SK-N-SH (cell line): ENCODE data around the gene MAD1L1. TPM values are rescaled to one million over a fixed set of nuclear protein-coding genes. Genes with fewer than 3 reads are reported as not detected.
A peak's percentile ranks its signal among the peaks of the same experiment; 100 is the strongest.

Experiments used
- CTCF ChIA-PET: fragments of 300-600, 350-600 bp; formaldehyde crosslinking; extraction: SDS; loops from one replicate; lab custom pipeline; 2021; lab: Yijun Ruan, JAX
- POLR2A ChIA-PET: fragments of 350-600 bp; sonication (Branson Sonifier 250); formaldehyde crosslinking; extraction: SDS; loops from one replicate; lab custom pipeline; 2020; ENCODE audit warnings: antibody characterized with exemption, inconsistent platforms; lab: Yijun Ruan, JAX
- DNase-seq: peaks from one replicate; pipeline ENCODE4 v3.0.0; 2012
- H2AFZ ChIP-seq: fragments of 200-600 bp; sonication (generic); 2 replicates; pipeline ENCODE4 v1.8.1; 2016; ENCODE audit warnings: antibody characterized with exemption, mild to moderate bottlenecking, low read depth
- H3F3A ChIP-seq: fragments of 200-600 bp; sonication (generic); replicated peaks from 2 replicates; pipeline ENCODE3; 2016; ENCODE audit warnings: antibody characterized with exemption, mild to moderate bottlenecking; ENCODE audit not compliant: insufficient read depth
- H3K27ac ChIP-seq, 2 experiments: fragments of 200-500 bp in 1 of 2; fragments of 200-600 bp in 1 of 2; sonication (Bioruptor generic) in 1 of 2; sonication (generic), shearing (Covaris generic) in 1 of 2; 2 replicates each; pipeline versions ENCODE4 v1.5.1 to v1.6.1; 2014 to 2016; ENCODE audit warnings: low read depth in 2 of 2, inconsistent platforms in 1 of 2, low read length in 1 of 2, mild to moderate bottlenecking in 1 of 2, mixed read lengths in 1 of 2
- H3K27me3 ChIP-seq: fragments of 200-600 bp; sonication (generic), shearing (Covaris generic); 2 replicates; pipeline ENCODE4 v1.6.1; 2016; ENCODE audit warnings: mixed run types; ENCODE audit not compliant: insufficient read depth
- H3K36me3 ChIP-seq, 2 experiments: fragments of 200-500 bp in 1 of 2; fragments of 200-600 bp in 1 of 2; sonication (Bioruptor generic) in 1 of 2; sonication (generic) in 1 of 2; replicated peaks in 1 of 2; 2 replicates each; pipeline versions ENCODE3 to v1.5.1; 2014 to 2016; ENCODE audit warnings: low read length in 1 of 2, mild to moderate bottlenecking in 1 of 2; ENCODE audit not compliant: insufficient read depth in 2 of 2, control insufficient read depth in 1 of 2
- H3K4me1 ChIP-seq, 2 experiments: fragments of 200-500 bp in 1 of 2; fragments of 200-600 bp in 1 of 2; sonication (Bioruptor generic) in 1 of 2; sonication (generic), shearing (Covaris generic) in 1 of 2; 2 replicates each; pipeline versions ENCODE4 v1.5.1 to v1.6.1; 2014 to 2016; ENCODE audit warnings: low read depth in 1 of 2, low read length in 1 of 2, mixed run types in 1 of 2; ENCODE audit not compliant: insufficient read depth in 2 of 2, control insufficient read depth in 1 of 2
- H3K4me2 ChIP-seq: fragments of 200-600 bp; sonication (generic), shearing (Covaris generic); 2 replicates; pipeline ENCODE4 v1.6.1; 2017; ENCODE audit warnings: mixed run types
- H3K4me3 ChIP-seq, 2 experiments: fragments of 200-500 bp in 1 of 2; fragments of 200-600 bp in 1 of 2; sonication (Bioruptor generic) in 1 of 2; sonication (generic), shearing (Covaris generic) in 1 of 2; 2 replicates each; pipeline versions ENCODE4 v1.5.1 to v1.8.1; 2014 to 2016; ENCODE audit warnings: low read depth in 2 of 2, inconsistent platforms in 1 of 2, low read length in 1 of 2, mild to moderate bottlenecking in 1 of 2, mixed read lengths in 1 of 2, moderate library complexity in 1 of 2
- H3K79me2 ChIP-seq: fragments of 200-600 bp; sonication (generic); 2 replicates; pipeline ENCODE4 v1.8.1; 2017; ENCODE audit warnings: mild to moderate bottlenecking; ENCODE audit not compliant: insufficient read depth
- H3K9ac ChIP-seq: fragments of 200-600 bp; sonication (generic); 2 replicates; pipeline ENCODE4 v1.6.1; 2017; ENCODE audit warnings: mixed run types
- H3K9me2 ChIP-seq: fragments of 200-600 bp; sonication (generic); 2 replicates; pipeline ENCODE4 v1.6.1; 2017; ENCODE audit warnings: mixed run types
- H3K9me3 ChIP-seq: fragments of 200-600 bp; sonication (generic); 2 replicates; pipeline ENCODE4 v1.6.1; 2017; ENCODE audit warnings: mixed run types, mild to moderate bottlenecking, moderate library complexity
- H4K20me1 ChIP-seq: fragments of 200-600 bp; sonication (generic); 2 replicates; pipeline ENCODE4 v1.6.1; 2017; ENCODE audit warnings: mild to moderate bottlenecking, mixed run types; ENCODE audit not compliant: insufficient read depth
- CHD2 ChIP-seq: fragments of 150-350 bp; IDR thresholded peaks from 2 replicates; pipeline ENCODE4 v1.6.1; 2018; ENCODE audit warnings: low read length; ENCODE audit not compliant: partially characterized antibody
- EP300 ChIP-seq, 2 experiments: IDR thresholded peaks; 2 replicates each; pipeline versions ENCODE4 v1.4.0 to v1.6.1; 2012; ENCODE audit warnings: borderline replicate concordance in 1 of 2, low read depth in 1 of 2, low read length in 1 of 2
- FOXJ3 ChIP-seq: sonication (generic); formaldehyde crosslinking; IDR thresholded peaks from 2 replicates; pipeline ENCODE4 v1.5.1; 2020; ENCODE audit warnings: mild to moderate bottlenecking, missing genetic modification reagents
- GATA2 ChIP-seq: sonication (generic); formaldehyde crosslinking; IDR thresholded peaks from 2 replicates; pipeline ENCODE4 v1.5.0; 2020; ENCODE audit warnings: mild to moderate bottlenecking, missing genetic modification reagents
- MEF2A ChIP-seq: IDR thresholded peaks from 2 replicates; pipeline ENCODE4 v1.4.0; 2012; ENCODE audit warnings: low read depth, borderline replicate concordance
- MXI1 ChIP-seq: IDR thresholded peaks from 2 replicates; pipeline ENCODE4 v1.6.1; 2012; ENCODE audit warnings: mild to moderate bottlenecking, low read depth, low read length, improper control_type of control experiment
- NRF1 ChIP-seq: IDR thresholded peaks from 2 replicates; pipeline ENCODE4 v1.6.1; 2012; ENCODE audit warnings: low read depth, mild to moderate bottlenecking, low read length
- POLR2AphosphoS5 ChIP-seq: IDR thresholded peaks from 2 replicates; pipeline ENCODE4 v1.6.1; 2012; ENCODE audit warnings: low read depth, low read length
- SIN3A ChIP-seq: IDR thresholded peaks from 2 replicates; pipeline ENCODE4 v1.6.1; 2012; ENCODE audit warnings: low read depth, mild to moderate bottlenecking, low read length, moderate library complexity, borderline replicate concordance
- TAF1 ChIP-seq: IDR thresholded peaks from 2 replicates; pipeline ENCODE4 v1.6.1; 2012; ENCODE audit warnings: low read depth, mild to moderate bottlenecking, low read length, moderate library complexity, borderline replicate concordance
- TCF12 ChIP-seq: IDR thresholded peaks from 2 replicates; pipeline ENCODE4 v1.4.0; 2012
- YY1 ChIP-seq: IDR thresholded peaks from 2 replicates; pipeline ENCODE4 v1.4.0; 2012; ENCODE audit warnings: low read depth, mild to moderate bottlenecking
- WGBS: methylation state at CpG from one replicate; pipeline ENCODE4 v1.1.6; 2017; ENCODE audit warnings: low lambda C conversion rate; 5-methylcytosine and 5-hydroxymethylcytosine counted together
- polyA plus RNA-seq, 3 experiments: library from polyadenylated mRNA; depleted of rRNA; stranded (reverse); fragments of >200 nt; gene quantifications; 2 replicates each; pipeline ENCODE4 v1.2.3, GENCODE V29; 2012
- TF ChIP-seq, protein P1 (sequence below): IDR thresholded peaks from 2 replicates; pipeline ENCODE4 v1.6.1; 2012; ENCODE audit warnings: mild to moderate bottlenecking, low read depth, low read length, moderate library complexity
- TF ChIP-seq, protein P2 (sequence below): IDR thresholded peaks from 2 replicates; pipeline ENCODE4 v1.4.0; 2012; ENCODE audit warnings: low read depth, borderline replicate concordance
- TF ChIP-seq, protein P3 (sequence below): fragments of 200-600 bp; sonication (generic); IDR thresholded peaks from 2 replicates; pipeline ENCODE4 v1.6.1; 2017; ENCODE audit warnings: antibody characterized with exemption, mild to moderate bottlenecking, moderate library complexity
- TF ChIP-seq, protein P4 (sequence below): fragments of 150-350 bp; IDR thresholded peaks from 2 replicates; pipeline ENCODE4 v1.6.1; 2016; ENCODE audit warnings: mild to moderate bottlenecking, low read depth, low read length
- TF ChIP-seq, protein P5 (sequence below): IDR thresholded peaks from 2 replicates; pipeline ENCODE4; 2012
- TF ChIP-seq, protein P6 (sequence below): fragments of 150-350 bp; IDR thresholded peaks from 2 replicates; pipeline ENCODE4 v1.6.1; 2017; ENCODE audit warnings: antibody characterized with exemption, low read length, low read depth, borderline replicate concordance

The MAD1L1 gene
- 28.7 and 46.2 TPM in 2 replicates for polyA plus RNA-seq (2012; rRNA removed)
- polyA plus RNA-seq (2012; cell fraction: cytosol; rRNA removed), result 20.4 and 23.6 TPM in 2 replicates
- 29.9 and 64.7 TPM in 2 replicates for polyA plus RNA-seq (2012; cell fraction: nucleus; rRNA removed)

DNA sequence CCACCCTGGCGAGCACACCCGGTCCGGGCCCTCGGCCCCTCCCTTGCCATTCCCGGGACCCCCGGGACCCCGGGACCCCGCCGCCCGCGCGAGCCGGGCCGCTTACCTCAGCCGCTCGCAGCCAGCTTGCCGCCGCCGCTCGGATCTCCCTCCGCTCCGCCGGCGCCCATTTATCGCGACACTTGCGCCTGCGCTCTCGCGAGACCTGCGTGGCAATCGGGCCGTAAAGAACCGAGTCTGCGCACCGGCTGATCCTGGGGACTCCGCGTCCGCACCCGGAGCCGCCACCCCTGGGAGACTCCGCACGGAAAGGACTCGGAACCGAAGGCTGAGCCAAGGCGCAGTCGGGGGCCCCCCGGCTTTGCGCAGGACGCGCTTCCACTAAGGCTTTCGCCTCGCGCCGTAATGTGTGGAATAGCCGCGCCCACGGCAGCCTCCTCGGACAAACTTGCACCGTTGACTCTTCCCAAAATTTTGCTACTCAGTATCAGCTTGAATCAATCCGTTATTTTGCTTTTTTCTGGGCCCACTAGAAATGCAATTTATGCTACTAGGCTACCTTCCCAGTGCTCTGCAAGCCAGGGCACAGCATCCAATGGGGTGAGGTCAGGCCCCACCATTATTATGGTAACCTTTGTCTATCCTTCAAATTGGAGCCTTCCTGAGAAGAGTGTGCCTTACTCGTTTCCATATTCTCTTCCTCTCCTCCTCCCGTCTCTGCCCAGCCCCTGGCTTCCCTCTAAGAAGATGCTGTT, at the start of gene MAD1L1:
Gene MAD1L1, minus strand, starts transcription at position 180 of the 755 bp plus-strand sequence. CDS start 2,812 bp downstream, outside the sequence.
- CTCF ChIA-PET, result interaction anchor here (0.7 to 1.5 kb wide), 7 partner anchors 9 to 647 kb away, joined by 3 to 5 read pairs (median 3); partner anchors contain the start of genes MRM2 and NUDT1

More for the DNA sequence above, at the start of gene MAD1L1:
- peaks cover 72% of the 10 kb centered on the region for H3K79me2 ChIP-seq
- peak within 1 kb of the TSS; percentile 72 to 93 for H3K4me3 ChIP-seq
- H3K36me3 ChIP-seq, result peaks cover 50 to 53% of the 10 kb centered on the region in 2 experiments
- H3K4me2 ChIP-seq, result peak within 1 kb of the TSS; percentile 94
- TF ChIP-seq TCF12 (no peak), NRF1 (peak; percentile 65), TAF1 (peak; percentile 85), FOXJ3 (CRISPR knock-in tag) (0 out of 2 replicates have a peak, but pooled peaks have one; percentile 34), EP300 (IDR thresholded peaks at IDR 0.05; ENCODE audit: borderline replicate concordance in 1 of 2, low read depth in 1 of 2, low read length in 1 of 2) (0 out of 4 replicates have a peak, but pooled peaks of 1 of the 2 experiments have one; percentile 20), SIN3A (peak; percentile 100), POLR2AphosphoS5 (peak; percentile 88), CHD2 (peak; percentile 100), MXI1 (peak; percentile 52; the same call in 1 of the 2 replicates), MEF2A (no peak), GATA2 (no peak), YY1 (peak; percentile 84)
- TF ChIP-seq, protein P1, sequence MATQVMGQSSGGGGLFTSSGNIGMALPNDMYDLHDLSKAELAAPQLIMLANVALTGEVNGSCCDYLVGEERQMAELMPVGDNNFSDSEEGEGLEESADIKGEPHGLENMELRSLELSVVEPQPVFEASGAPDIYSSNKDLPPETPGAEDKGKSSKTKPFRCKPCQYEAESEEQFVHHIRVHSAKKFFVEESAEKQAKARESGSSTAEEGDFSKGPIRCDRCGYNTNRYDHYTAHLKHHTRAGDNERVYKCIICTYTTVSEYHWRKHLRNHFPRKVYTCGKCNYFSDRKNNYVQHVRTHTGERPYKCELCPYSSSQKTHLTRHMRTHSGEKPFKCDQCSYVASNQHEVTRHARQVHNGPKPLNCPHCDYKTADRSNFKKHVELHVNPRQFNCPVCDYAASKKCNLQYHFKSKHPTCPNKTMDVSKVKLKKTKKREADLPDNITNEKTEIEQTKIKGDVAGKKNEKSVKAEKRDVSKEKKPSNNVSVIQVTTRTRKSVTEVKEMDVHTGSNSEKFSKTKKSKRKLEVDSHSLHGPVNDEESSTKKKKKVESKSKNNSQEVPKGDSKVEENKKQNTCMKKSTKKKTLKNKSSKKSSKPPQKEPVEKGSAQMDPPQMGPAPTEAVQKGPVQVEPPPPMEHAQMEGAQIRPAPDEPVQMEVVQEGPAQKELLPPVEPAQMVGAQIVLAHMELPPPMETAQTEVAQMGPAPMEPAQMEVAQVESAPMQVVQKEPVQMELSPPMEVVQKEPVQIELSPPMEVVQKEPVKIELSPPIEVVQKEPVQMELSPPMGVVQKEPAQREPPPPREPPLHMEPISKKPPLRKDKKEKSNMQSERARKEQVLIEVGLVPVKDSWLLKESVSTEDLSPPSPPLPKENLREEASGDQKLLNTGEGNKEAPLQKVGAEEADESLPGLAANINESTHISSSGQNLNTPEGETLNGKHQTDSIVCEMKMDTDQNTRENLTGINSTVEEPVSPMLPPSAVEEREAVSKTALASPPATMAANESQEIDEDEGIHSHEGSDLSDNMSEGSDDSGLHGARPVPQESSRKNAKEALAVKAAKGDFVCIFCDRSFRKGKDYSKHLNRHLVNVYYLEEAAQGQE, result no peak
- TF ChIP-seq, protein P2, sequence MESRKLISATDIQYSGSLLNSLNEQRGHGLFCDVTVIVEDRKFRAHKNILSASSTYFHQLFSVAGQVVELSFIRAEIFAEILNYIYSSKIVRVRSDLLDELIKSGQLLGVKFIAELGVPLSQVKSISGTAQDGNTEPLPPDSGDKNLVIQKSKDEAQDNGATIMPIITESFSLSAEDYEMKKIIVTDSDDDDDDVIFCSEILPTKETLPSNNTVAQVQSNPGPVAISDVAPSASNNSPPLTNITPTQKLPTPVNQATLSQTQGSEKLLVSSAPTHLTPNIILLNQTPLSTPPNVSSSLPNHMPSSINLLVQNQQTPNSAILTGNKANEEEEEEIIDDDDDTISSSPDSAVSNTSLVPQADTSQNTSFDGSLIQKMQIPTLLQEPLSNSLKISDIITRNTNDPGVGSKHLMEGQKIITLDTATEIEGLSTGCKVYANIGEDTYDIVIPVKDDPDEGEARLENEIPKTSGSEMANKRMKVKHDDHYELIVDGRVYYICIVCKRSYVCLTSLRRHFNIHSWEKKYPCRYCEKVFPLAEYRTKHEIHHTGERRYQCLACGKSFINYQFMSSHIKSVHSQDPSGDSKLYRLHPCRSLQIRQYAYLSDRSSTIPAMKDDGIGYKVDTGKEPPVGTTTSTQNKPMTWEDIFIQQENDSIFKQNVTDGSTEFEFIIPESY, result peak; percentile 100
- TF ChIP-seq, protein P3, sequence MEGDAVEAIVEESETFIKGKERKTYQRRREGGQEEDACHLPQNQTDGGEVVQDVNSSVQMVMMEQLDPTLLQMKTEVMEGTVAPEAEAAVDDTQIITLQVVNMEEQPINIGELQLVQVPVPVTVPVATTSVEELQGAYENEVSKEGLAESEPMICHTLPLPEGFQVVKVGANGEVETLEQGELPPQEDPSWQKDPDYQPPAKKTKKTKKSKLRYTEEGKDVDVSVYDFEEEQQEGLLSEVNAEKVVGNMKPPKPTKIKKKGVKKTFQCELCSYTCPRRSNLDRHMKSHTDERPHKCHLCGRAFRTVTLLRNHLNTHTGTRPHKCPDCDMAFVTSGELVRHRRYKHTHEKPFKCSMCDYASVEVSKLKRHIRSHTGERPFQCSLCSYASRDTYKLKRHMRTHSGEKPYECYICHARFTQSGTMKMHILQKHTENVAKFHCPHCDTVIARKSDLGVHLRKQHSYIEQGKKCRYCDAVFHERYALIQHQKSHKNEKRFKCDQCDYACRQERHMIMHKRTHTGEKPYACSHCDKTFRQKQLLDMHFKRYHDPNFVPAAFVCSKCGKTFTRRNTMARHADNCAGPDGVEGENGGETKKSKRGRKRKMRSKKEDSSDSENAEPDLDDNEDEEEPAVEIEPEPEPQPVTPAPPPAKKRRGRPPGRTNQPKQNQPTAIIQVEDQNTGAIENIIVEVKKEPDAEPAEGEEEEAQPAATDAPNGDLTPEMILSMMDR, result no peak
- TF ChIP-seq, protein P4, sequence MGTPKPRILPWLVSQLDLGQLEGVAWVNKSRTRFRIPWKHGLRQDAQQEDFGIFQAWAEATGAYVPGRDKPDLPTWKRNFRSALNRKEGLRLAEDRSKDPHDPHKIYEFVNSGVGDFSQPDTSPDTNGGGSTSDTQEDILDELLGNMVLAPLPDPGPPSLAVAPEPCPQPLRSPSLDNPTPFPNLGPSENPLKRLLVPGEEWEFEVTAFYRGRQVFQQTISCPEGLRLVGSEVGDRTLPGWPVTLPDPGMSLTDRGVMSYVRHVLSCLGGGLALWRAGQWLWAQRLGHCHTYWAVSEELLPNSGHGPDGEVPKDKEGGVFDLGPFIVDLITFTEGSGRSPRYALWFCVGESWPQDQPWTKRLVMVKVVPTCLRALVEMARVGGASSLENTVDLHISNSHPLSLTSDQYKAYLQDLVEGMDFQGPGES, result no peak
- TF ChIP-seq, protein P5, sequence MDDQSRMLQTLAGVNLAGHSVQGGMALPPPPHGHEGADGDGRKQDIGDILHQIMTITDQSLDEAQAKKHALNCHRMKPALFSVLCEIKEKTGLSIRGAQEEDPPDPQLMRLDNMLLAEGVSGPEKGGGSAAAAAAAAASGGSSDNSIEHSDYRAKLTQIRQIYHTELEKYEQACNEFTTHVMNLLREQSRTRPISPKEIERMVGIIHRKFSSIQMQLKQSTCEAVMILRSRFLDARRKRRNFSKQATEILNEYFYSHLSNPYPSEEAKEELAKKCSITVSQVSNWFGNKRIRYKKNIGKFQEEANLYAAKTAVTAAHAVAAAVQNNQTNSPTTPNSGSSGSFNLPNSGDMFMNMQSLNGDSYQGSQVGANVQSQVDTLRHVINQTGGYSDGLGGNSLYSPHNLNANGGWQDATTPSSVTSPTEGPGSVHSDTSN, result 0 out of 2 replicates have a peak, but pooled peaks have one; percentile 13
- TF ChIP-seq, protein P6, sequence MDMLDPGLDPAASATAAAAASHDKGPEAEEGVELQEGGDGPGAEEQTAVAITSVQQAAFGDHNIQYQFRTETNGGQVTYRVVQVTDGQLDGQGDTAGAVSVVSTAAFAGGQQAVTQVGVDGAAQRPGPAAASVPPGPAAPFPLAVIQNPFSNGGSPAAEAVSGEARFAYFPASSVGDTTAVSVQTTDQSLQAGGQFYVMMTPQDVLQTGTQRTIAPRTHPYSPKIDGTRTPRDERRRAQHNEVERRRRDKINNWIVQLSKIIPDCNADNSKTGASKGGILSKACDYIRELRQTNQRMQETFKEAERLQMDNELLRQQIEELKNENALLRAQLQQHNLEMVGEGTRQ, result 0 out of 2 replicates have a peak, but pooled peaks have one; percentile 1
- H3K9me2 ChIP-seq, result no peaks in the 10 kb centered on the region
- H3K9me3 ChIP-seq, result no peaks in the 10 kb centered on the region
- WGBS, result 1% methylated on average over 55 of the region's 63 CpGs
- DNase-seq, result peak; percentile 98
- H3K27me3 ChIP-seq, result no peaks in the 10 kb centered on the region
- H4K20me1 ChIP-seq, result no peaks in the 10 kb centered on the region
- peak within 1 kb of the TSS; percentile 34 to 81 for H3K27ac ChIP-seq
- peaks cover 30% of the 10 kb centered on the region for H3F3A ChIP-seq
- H3K4me1 ChIP-seq, result peaks cover 0 to 32% of the 10 kb centered on the region in 2 experiments; a peak in 1 of 4 replicates
- peak within 1 kb of the TSS; percentile 94 for H3K9ac ChIP-seq
- peak within 1 kb of the TSS; percentile 67 for H2AFZ ChIP-seq
- POLR2A ChIA-PET, result interaction anchor here (0.6 to 2.9 kb wide), 3 partner anchors 9 to 149 kb away, joined by 3 to 12 read pairs (median 3); partner anchors contain the start of genes MRM2 and NUDT1
